ENCODE measurements around the gene CCNK. TPM values are rescaled to one million over a fixed set of nuclear protein-coding genes. Genes with fewer than 3 reads are reported as not detected.
A peak's percentile ranks its signal among the peaks of the same experiment; 100 is the strongest.

The CCNK gene
- total and polyA plus RNA-seq, 5 donors = 12.2 to 36.5 (median 30.9) TPM

- H3K4me1 ChIP-seq (ENCODE audit: control insufficient read depth, insufficient read depth, low read length) = no peaks in the 10 kb centered on the region
- H3K4me3 ChIP-seq (ENCODE audit: low read length) = no peak overlapping the region
- H3K9me3 ChIP-seq (ENCODE audit: control insufficient read depth, low read length) = no peaks in the 10 kb centered on the region
- no peak overlapping the region for H3K27ac ChIP-seq (ENCODE audit: low read length)
- intact Hi-C loops (cut with DNase I) = no loop called here
- ATAC-seq = no peak
- 80% methylated on average over 23 of the region's 23 CpGs for WGBS
- peak in 2 of 3 donors; percentile 27 to 32 for DNase-seq
- no peaks in the 10 kb centered on the region for H3K27me3 ChIP-seq (ENCODE audit: control insufficient read depth, insufficient read depth)
Observed at GRCh38 chr14:99508896-99509629, 27.9 kb downstream of the CCNK start.

DNA sequence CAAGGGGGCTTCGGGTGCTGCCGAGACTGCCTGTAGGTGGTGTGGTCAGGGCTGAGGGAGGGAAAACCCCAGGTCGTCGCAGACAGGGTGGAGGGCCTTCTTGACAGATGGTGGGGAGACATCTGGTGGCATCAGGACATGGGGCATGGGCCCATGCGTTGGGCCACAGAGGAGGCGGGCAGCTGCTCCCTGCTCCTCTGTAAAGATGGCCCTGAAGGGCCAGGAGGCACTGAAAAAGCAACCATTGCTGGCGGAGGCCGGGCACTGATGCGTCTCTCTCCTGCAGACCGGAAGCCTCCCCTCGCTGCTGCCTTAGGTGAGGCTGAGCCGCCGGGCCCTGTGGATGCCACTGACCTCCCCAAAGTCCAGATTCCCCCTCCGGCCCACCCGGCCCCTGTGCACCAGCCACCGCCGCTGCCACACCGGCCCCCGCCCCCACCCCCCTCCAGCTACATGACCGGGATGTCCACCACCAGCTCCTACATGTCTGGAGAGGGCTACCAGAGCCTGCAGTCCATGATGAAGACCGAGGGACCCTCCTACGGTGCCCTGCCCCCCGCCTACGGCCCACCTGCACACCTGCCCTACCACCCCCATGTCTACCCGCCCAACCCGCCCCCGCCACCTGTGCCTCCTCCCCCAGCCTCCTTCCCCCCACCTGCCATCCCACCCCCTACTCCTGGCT, 28.8 kb downstream of the CCNK start:
- Histone ChIP-seq H3K27ac (ENCODE audit: low read length) (no peak overlapping the region), H3K27me3 (ENCODE audit: control insufficient read depth, insufficient read depth) (no peaks in the 10 kb centered on the region), H3K4me1 (ENCODE audit: control insufficient read depth, insufficient read depth, low read length) (no peaks in the 10 kb centered on the region), H3K9me3 (ENCODE audit: control insufficient read depth, low read length) (no peaks in the 10 kb centered on the region), H3K4me3 (ENCODE audit: low read length) (no peak overlapping the region)
- WGBS = 89% methylated on average over 27 of the region's 27 CpGs
- intact Hi-C loops (cut with DNase I) = no loop called here
- DNase-seq (peak in 2 of 3 donors; percentile 40 to 50), ATAC-seq (no peak)

GRCh38 chr14:99510556-99511139, 29.4 kb downstream of the CCNK start:
- Histone ChIP-seq H3K4me1 (ENCODE audit: control insufficient read depth, insufficient read depth, low read length) (no peaks in the 10 kb centered on the region), H3K27me3 (ENCODE audit: control insufficient read depth, insufficient read depth) (no peaks in the 10 kb centered on the region), H3K9me3 (ENCODE audit: control insufficient read depth, low read length) (no peaks in the 10 kb centered on the region), H3K27ac (ENCODE audit: low read length) (no peak overlapping the region), H3K4me3 (ENCODE audit: low read length) (no peak overlapping the region)
- WGBS = 68% methylated on average over 15 of the region's 15 CpGs
- intact Hi-C loops (cut with DNase I) = no loop called here
- DNase-seq (peak in 2 of 3 donors; percentile 60 to 70), ATAC-seq (no peak)

DNA sequence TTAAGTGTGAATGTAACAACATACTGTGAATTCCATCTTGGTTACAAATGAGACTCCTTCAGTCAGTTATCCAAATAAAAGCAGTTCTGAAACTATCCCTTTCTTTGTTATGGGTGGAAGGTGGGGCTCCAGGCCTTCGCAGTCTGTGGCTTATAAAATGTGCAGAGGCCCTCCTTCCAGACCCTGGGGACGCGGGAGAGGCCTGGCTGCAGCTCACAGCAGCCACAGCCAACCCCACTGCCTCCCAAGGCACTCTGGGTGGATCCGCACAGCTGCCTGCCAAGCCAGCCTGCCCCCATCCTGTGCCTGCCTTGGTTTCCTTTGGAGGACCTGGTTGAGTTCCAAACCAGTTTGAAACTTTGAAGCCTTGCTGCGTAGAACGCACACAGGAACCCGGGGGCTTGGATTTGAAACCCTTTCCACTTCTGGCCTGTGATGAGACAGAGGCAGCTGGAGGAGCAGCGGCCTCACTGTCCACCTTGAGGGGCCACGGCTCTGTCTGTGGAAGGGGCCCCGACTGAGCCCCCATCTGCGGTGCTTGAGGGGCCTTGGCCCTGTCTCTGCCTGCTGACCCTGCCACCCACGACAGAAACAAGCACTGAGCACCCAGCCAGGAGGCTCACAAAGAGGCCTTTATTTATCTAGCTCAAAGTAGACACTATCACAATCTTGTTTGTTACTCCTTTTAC, 30.4 kb downstream of the CCNK start:
- H3K27me3 ChIP-seq (ENCODE audit: control insufficient read depth, insufficient read depth) = no peaks in the 10 kb centered on the region
- DNase-seq (peak; percentile 66 to 87 (median 87)), ATAC-seq (peak; percentile 41 to 67)
- intact Hi-C loops (cut with DNase I) = no loop called here
- no peak overlapping the region for H3K4me3 ChIP-seq (ENCODE audit: low read length)
- H3K27ac ChIP-seq (ENCODE audit: low read length) = no peak overlapping the region
- WGBS = 56% methylated on average over 12 of the region's 12 CpGs
- no peaks in the 10 kb centered on the region for H3K4me1 ChIP-seq (ENCODE audit: control insufficient read depth, insufficient read depth, low read length)
- no peaks in the 10 kb centered on the region for H3K9me3 ChIP-seq (ENCODE audit: control insufficient read depth, low read length)

DNA sequence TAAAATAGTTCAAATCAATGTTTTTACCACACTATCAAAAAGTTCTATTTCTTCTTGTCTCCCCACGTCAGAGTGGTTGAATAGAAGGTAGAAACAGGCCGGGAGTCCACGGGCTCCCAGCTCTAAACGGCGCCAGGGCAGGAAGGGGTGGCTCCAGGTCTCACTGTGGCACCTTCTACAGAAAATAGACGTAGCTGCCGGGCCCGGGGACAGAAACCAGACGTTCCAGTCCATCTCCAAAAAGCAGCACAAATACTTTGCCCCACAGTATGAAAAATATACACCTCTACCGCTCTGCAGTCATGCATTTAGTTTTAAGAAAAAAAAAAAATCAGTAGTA, 30.9 kb downstream of the CCNK start:
- no peak overlapping the region for H3K27ac ChIP-seq (ENCODE audit: low read length)
- intact Hi-C loops (cut with DNase I) = no loop called here
- DNase-seq (no peak), ATAC-seq (no peak)
- no peak overlapping the region for H3K4me3 ChIP-seq (ENCODE audit: low read length)
- WGBS = 47% methylated on average over 10 of the region's 10 CpGs
- H3K9me3 ChIP-seq (ENCODE audit: control insufficient read depth, low read length) = no peaks in the 10 kb centered on the region
- no peaks in the 10 kb centered on the region for H3K27me3 ChIP-seq (ENCODE audit: control insufficient read depth, insufficient read depth)
- H3K4me1 ChIP-seq (ENCODE audit: control insufficient read depth, insufficient read depth, low read length) = no peaks in the 10 kb centered on the region

DNA sequence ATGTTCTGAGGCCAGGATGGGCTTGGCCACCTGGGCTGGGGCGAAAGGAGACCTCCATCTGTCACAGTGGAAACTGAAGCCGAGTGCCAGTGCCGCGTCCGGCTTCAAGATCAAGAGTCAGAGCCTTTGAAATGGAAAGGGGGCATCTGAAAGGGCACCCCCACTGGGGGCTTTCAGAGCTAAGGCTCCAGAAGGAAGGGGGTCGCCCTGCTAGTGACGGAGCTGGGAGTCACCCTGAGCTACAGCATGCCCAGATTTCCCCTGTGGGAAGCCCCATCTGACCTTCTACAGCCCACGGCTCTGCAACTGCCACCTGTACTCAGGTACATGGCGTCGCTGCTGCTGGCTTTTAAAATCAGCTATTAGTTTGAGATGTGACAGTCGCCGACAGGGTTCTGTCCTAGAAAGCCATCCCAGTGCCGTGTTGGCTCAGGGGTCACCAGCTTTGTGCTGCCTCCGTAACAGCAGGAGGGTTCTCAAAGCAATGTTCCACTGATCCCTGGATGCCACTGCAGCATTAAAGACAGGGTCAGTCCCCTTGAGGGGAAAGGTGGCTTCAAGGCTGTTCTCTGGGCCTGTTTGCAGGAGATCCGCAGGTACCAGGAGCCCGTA, 31.5 kb downstream of the CCNK start:
- no peak overlapping the region for H3K27ac ChIP-seq (ENCODE audit: low read length)
- no peaks in the 10 kb centered on the region for H3K4me1 ChIP-seq (ENCODE audit: control insufficient read depth, insufficient read depth, low read length)
- H3K27me3 ChIP-seq (ENCODE audit: control insufficient read depth, insufficient read depth) = no peaks in the 10 kb centered on the region
- intact Hi-C loops (cut with DNase I) = no loop called here
- ATAC-seq (no peak), DNase-seq (peak in 2 of 3 donors; percentile 38 to 43)
- H3K9me3 ChIP-seq (ENCODE audit: control insufficient read depth, low read length) = no peaks in the 10 kb centered on the region
- WGBS = 88% methylated on average over 16 of the region's 16 CpGs
- no peak overlapping the region for H3K4me3 ChIP-seq (ENCODE audit: low read length)

DNA sequence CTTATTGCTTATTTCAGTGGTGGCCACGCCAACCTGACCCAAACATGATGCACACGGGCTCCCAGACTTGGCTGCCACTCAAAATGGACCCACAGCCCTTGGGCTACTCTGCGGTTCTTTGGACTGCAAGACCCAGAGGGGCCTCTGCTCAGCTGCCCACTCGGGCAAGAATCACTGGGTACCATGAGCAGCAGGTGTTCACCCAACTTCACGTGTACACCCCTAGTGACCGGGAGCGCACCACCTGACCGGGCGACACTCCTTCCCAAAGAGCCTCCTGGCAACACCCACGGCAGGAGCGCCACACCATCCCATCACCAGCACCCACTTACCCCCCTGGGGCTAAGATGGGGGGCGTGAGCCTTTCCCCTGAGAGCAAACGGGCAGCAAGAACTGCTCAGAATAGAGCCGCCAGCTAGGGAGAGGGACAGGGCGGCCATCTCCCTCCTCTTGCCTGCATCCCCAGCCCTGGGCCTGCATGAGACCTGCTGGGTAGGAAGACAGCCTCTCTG, 32.0 kb downstream of the CCNK start:
- H3K27me3 ChIP-seq (ENCODE audit: control insufficient read depth, insufficient read depth) = no peaks in the 10 kb centered on the region
- 89% methylated on average over 15 of the region's 15 CpGs for WGBS
- no peak overlapping the region for H3K4me3 ChIP-seq (ENCODE audit: low read length)
- intact Hi-C loops (cut with DNase I) = no loop called here
- no peaks in the 10 kb centered on the region for H3K4me1 ChIP-seq (ENCODE audit: control insufficient read depth, insufficient read depth, low read length)
- no peak for ATAC-seq
- DNase-seq = peak in 2 of 3 donors; percentile 46 to 56
- H3K27ac ChIP-seq (ENCODE audit: low read length) = no peak overlapping the region
- no peaks in the 10 kb centered on the region for H3K9me3 ChIP-seq (ENCODE audit: control insufficient read depth, low read length)

DNA sequence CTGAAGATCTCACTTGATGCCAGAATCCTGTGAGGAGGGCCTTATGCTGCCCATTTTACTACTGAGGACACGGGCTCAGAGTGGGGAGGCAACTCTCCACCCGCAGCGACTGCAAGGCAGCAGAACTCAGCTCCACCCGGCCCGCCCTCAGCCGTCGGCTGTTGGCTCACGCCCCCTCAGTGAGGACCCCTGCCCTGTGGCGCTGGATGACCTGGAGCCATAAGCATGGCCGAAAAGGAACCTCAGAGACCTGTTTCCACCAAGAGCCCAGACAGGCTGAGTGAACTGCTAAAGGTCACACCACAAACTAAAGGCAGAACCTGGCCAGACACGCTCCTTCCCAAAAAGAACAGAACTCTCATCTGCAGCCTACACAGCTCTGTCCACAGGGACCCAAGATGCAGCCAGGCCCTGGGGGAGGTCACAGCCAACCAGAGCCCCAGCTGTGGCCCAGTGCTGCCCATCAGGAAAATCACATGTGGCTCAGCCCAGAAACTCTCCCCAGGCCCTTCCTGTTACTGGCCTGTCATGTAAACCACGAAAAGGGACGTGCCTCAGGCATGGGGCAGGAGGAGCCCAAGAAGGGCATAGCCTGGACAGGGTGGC, 32.8 kb downstream of the CCNK start:
- WGBS = 78% methylated on average over 13 of the region's 13 CpGs
- no peaks in the 10 kb centered on the region for H3K4me1 ChIP-seq (ENCODE audit: control insufficient read depth, insufficient read depth, low read length)
- H3K27me3 ChIP-seq (ENCODE audit: control insufficient read depth, insufficient read depth) = no peaks in the 10 kb centered on the region
- H3K27ac ChIP-seq (ENCODE audit: low read length) = no peak overlapping the region
- H3K4me3 ChIP-seq (ENCODE audit: low read length) = no peak overlapping the region
- DNase-seq (peak in 2 of 3 donors; percentile 38 to 57), ATAC-seq (no peak)
- no peaks in the 10 kb centered on the region for H3K9me3 ChIP-seq (ENCODE audit: control insufficient read depth, low read length)
- intact Hi-C loops (cut with DNase I) = no loop called here

DNA sequence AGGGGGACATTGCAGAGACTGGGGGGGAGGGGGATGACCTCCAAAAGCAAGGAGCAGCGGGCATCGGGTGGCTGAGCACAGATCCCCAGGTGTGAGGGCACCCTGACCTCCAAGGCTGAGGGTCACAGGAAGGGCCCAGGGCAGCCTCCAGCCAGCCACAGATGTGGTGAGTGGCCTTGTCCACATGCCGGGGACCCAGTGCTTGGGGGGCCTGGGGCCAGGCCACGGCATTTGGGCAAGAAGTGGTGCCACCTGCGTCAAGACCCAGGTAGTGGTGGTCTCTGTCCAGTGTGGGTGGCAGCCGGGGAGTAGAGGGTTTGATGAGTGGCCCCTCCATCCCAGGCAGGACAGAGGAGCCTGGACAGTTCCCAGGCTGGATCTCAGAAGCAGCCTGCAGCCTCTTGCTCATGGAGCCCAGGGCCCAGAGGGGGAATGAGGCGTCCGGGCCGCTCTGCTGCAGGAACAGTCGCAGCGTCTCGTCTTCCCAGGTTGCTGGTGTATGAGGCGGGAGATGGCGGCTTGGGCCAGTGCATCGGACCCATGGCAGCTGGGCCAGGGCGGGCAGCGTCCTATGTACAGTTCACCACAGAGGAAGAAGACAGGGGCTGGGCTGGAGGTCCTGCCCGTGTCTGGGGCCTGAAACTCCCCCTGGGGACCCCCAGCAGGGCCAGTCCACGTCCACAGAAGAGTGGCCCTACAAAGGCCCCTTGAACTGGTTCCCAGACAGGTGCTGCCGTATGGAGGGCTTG, 33.5 kb downstream of the CCNK start:
- peak in 2 of 3 donors; percentile 11 to 60 for DNase-seq
- ATAC-seq = no peak
- Histone ChIP-seq H3K27me3 (ENCODE audit: control insufficient read depth, insufficient read depth) (no peaks in the 10 kb centered on the region), H3K27ac (ENCODE audit: low read length) (no peak overlapping the region), H3K4me1 (ENCODE audit: control insufficient read depth, insufficient read depth, low read length) (no peaks in the 10 kb centered on the region), H3K4me3 (ENCODE audit: low read length) (no peak overlapping the region), H3K9me3 (ENCODE audit: control insufficient read depth, low read length) (no peaks in the 10 kb centered on the region)
- WGBS = 91% methylated on average over 20 of the region's 20 CpGs
- intact Hi-C loops (cut with DNase I) = loop anchor here in 1 of 4 donors (5.0 kb wide), 1 partner anchor 113 kb away; no protein-coding TSS in a partner anchor
